Measurements from ENCODE around the gene ABL1.

GRCh38 chr9:130793589-130793988 is 41.5 kb upstream of the ABL1 start:
- TF ChIP-seq, protein P1, sequence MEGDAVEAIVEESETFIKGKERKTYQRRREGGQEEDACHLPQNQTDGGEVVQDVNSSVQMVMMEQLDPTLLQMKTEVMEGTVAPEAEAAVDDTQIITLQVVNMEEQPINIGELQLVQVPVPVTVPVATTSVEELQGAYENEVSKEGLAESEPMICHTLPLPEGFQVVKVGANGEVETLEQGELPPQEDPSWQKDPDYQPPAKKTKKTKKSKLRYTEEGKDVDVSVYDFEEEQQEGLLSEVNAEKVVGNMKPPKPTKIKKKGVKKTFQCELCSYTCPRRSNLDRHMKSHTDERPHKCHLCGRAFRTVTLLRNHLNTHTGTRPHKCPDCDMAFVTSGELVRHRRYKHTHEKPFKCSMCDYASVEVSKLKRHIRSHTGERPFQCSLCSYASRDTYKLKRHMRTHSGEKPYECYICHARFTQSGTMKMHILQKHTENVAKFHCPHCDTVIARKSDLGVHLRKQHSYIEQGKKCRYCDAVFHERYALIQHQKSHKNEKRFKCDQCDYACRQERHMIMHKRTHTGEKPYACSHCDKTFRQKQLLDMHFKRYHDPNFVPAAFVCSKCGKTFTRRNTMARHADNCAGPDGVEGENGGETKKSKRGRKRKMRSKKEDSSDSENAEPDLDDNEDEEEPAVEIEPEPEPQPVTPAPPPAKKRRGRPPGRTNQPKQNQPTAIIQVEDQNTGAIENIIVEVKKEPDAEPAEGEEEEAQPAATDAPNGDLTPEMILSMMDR (IDR thresholded peaks at IDR 0.05): no peak
- no peak for TF ChIP-seq POLR2A (IDR thresholded peaks at IDR 0.05)
